ENCODE measurements around the gene EEA1.

GRCh38 chr12:92929983-92930382 is 888 bp upstream of the EEA1 start:
- no peak for TF ChIP-seq POLR2AphosphoS5 (IDR thresholded peaks at IDR 0.05)
- TF ChIP-seq, protein P1, sequence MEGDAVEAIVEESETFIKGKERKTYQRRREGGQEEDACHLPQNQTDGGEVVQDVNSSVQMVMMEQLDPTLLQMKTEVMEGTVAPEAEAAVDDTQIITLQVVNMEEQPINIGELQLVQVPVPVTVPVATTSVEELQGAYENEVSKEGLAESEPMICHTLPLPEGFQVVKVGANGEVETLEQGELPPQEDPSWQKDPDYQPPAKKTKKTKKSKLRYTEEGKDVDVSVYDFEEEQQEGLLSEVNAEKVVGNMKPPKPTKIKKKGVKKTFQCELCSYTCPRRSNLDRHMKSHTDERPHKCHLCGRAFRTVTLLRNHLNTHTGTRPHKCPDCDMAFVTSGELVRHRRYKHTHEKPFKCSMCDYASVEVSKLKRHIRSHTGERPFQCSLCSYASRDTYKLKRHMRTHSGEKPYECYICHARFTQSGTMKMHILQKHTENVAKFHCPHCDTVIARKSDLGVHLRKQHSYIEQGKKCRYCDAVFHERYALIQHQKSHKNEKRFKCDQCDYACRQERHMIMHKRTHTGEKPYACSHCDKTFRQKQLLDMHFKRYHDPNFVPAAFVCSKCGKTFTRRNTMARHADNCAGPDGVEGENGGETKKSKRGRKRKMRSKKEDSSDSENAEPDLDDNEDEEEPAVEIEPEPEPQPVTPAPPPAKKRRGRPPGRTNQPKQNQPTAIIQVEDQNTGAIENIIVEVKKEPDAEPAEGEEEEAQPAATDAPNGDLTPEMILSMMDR (IDR thresholded peaks at IDR 0.05), result no peak
- TF ChIP-seq EP300 (IDR thresholded peaks at IDR 0.05; ENCODE audit: low read depth), result no peak
- TF ChIP-seq POLR2A (IDR thresholded peaks at IDR 0.05), result no peak

All from transverse colon (tissue), 4 donors.